Choroid plexus epithelial cell (primary cell): ENCODE results near the gene RASAL1.
"Not testable (repeated sequence)": the region's sequence is repeated elsewhere in the genome, so short reads cannot be mapped to it uniquely, and the experiment has no call there.

ENCODE experiments used
- DNase-seq: peaks from one replicate; pipeline ENCODE4 v3.0.0-alpha.2; 2010; ENCODE audit warnings: low read depth
- H3K4me3 ChIP-seq: 2 replicates; pipeline ENCODE4 v1.5.1; 2011; ENCODE audit warnings: low read depth, mild to moderate bottlenecking, control low read depth, low read length, moderate library complexity
- CTCF ChIP-seq: conservative IDR thresholded peaks from 2 replicates; pipeline ENCODE4 v1.5.1; 2011; ENCODE audit warnings: low read depth, mild to moderate bottlenecking, control low read depth, inconsistent platforms, low read length, moderate library complexity

RASAL1 gene

DNA sequence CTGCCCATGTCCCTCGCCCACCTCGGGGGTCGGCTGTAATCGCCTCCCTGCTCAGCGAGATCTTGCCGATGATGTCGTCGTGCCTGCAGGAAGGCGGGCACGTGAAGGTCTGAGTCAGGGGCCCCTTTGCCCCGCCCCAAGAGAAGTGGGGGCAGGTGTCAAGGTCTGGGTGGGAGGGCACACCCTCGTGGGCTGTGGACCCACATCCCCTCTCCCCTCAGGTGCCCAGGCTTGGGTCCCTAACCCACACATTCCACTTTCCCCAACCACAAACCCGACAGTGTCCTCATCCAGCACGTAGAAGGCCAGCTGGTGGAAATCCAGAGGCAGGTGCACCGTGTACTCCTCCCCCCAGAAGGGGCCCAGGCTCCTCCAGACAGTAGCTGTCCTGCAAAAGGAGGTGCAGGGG lies 7.8 kb downstream of the RASAL1 start:
- H3K4me3 ChIP-seq, result no peak overlapping the region
- no peak for TF ChIP-seq CTCF
- no peak for DNase-seq

DNA sequence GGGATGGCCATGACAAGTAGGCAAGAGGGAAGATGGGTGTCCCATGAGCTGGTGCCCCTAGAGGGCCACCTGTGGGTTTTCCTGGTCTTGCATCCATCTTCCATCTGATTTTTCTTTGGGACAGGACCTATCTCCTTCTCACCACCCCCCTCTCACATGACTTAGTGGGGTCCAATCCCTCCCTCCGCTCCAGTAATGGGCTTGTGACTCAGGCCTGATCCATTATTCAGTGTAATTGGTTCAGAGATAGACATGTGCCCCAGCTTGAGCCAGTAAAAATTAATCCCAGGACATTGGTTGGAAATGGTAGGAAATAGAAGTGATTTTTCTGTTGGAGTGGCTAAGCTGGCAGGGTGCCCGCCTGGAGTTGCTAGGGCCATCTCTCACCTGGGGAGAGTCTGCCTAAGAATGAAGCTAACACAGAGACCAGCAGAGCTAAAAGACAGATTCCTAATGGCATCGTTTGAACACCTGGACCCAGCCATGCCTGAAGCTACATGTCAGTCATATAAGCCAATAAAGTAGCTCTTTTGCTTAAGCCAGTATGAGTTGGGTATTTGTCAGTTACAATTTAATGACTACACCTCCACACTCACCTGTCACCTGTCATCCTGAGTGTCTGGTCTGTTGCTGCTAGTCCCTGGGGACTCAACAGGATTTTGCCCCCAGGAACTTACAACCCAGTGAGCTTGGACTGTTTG lies 14.7 kb downstream of the RASAL1 start:
- no peak for TF ChIP-seq CTCF
- no peak overlapping the region for H3K4me3 ChIP-seq
- DNase-seq, result no peak

- no peak for DNase-seq
- TF ChIP-seq CTCF, result no peak
- H3K4me3 ChIP-seq, result no peak overlapping the region
These were observed 15.4 kb downstream of the RASAL1 start for GRCh38 chr12:113119980-113120669.

DNA sequence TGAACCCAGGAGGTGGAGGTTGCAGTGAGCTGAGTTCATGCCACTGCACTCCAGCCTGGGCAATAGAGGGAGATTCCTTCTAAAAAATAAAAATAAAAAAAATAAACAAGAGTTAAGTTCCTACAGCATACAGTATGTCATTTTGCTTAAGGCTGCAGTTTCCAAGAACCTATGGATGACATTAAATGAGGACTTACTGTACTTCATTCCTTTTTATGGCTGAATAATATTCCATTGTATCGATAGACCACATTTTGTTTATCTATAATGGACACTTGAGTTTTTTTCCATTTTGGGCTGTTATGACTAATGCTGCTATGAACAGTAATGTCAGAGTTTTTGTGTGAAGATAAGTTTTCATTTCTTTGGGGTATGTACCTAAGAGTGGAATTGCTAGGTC lies 17.4 kb downstream of the RASAL1 start:
- no peak for TF ChIP-seq CTCF
- DNase-seq, result no peak
- no peak overlapping the region for H3K4me3 ChIP-seq

- not testable (repeated sequence) for DNase-seq
These were observed 17.9 kb downstream of the RASAL1 start for GRCh38 chr12:113117684-113118083.

DNA sequence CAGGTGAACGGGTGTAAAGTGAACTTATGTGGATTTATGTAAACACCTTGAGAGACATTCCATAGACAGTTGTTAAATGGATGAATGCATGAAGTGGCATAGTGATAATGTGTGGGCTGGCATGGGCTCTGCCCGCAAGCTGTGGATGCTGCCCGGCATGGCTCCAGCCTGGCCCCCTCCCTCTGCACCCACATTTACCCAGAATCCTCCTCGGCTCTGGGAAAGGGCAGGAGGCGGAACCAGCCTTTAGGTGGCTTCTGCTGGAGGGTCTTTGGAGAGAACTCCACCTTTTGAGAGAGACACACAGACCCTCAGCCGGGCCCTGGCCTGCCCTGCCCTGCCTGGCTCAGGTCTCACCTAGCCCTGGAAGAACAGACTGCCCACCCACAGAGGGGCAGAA lies 18.7 kb downstream of the RASAL1 start:
- H3K4me3 ChIP-seq, result no peak overlapping the region
- TF ChIP-seq CTCF, result no peak
- no peak for DNase-seq

More at GRCh38 chr12:113117684-113118083, 17.9 kb downstream of the RASAL1 start:
- H3K4me3 ChIP-seq, result not testable (repeated sequence)

GRCh38 chr12:113115455-113116126 lies 20.0 kb downstream of the RASAL1 start:
- no peak for DNase-seq
- TF ChIP-seq CTCF, result no peak
- no peak overlapping the region for H3K4me3 ChIP-seq
